GM19043 (cell line): ENCODE results near the gene MRPS6.

Source experiments
- ATAC-seq: cut with Tn5 transposase; IDR thresholded peaks from one replicate; pipeline ENCODE4 v1.9.1; 2021; ENCODE audit warnings: low read depth; ENCODE audit not compliant: unreplicated experiment

Gene MRPS6

GRCh38 chr21:34174470-34174869 lies 101.1 kb downstream of the MRPS6 start:
- no peak for ATAC-seq

GRCh38 chr21:34176448-34176847 lies 103.1 kb downstream of the MRPS6 start:
- no peak for ATAC-seq

- ATAC-seq: no peak
Observed at GRCh38 chr21:34177919-34178567, 104.7 kb downstream of the MRPS6 start.

- no peak for ATAC-seq
Observed at GRCh38 chr21:34179204-34179935, 106.0 kb downstream of the MRPS6 start.

GRCh38 chr21:34180407-34180806 lies 107.0 kb downstream of the MRPS6 start:
- ATAC-seq: no peak

- no peak for ATAC-seq
Observed at GRCh38 chr21:34180826-34181359, 107.5 kb downstream of the MRPS6 start.

GRCh38 chr21:34181431-34182039 lies 108.2 kb downstream of the MRPS6 start:
- ATAC-seq: no peak

- ATAC-seq: no peak
Observed at GRCh38 chr21:34182436-34182835, 109.1 kb downstream of the MRPS6 start.

GRCh38 chr21:34183331-34183928 lies 110.1 kb downstream of the MRPS6 start:
- no peak for ATAC-seq

- ATAC-seq: no peak
Observed at GRCh38 chr21:34184232-34184631, 110.9 kb downstream of the MRPS6 start.

GRCh38 chr21:34185026-34185750 lies 111.8 kb downstream of the MRPS6 start:
- ATAC-seq: no peak

- no peak for ATAC-seq
Observed at GRCh38 chr21:34186109-34186719, 112.8 kb downstream of the MRPS6 start.

GRCh38 chr21:34187935-34188334 lies 114.6 kb downstream of the MRPS6 start:
- no peak for ATAC-seq

- ATAC-seq: no peak
Observed at GRCh38 chr21:34189506-34189905, 116.1 kb downstream of the MRPS6 start.

GRCh38 chr21:34190576-34191321 lies 117.4 kb downstream of the MRPS6 start:
- no peak for ATAC-seq

GRCh38 chr21:34191876-34192275 lies 118.5 kb downstream of the MRPS6 start:
- ATAC-seq: no peak
